GM12878 (cell line): ENCODE results near the gene EED. TPM values are rescaled to one million over a fixed set of nuclear protein-coding genes. Genes with fewer than 3 reads are reported as not detected.

Experiments used
- CEBPB ChIP-seq, 2 experiments: fragments of 150-350 bp in 1 of 2; IDR thresholded peaks; 2 replicates each; pipeline ENCODE4 v1.6.1; 2012 to 2014; ENCODE audit warnings: low read depth in 2 of 2, low read length in 2 of 2, borderline replicate concordance in 1 of 2, inconsistent platforms in 1 of 2
- CHD1 ChIP-seq: IDR thresholded peaks from 2 replicates; pipeline ENCODE4 v1.6.1; 2012; ENCODE audit warnings: low read depth, low read length, improper control_type of control experiment
- EGR1 ChIP-seq, 2 experiments: IDR thresholded peaks; 1 replicate in 1 of 2; 2 replicates in 1 of 2; pipeline ENCODE4 v1.6.1; 2011 to 2012; ENCODE audit warnings: low read depth in 2 of 2, low read length in 2 of 2, borderline replicate concordance in 1 of 2, mild to moderate bottlenecking in 1 of 2, moderate library complexity in 1 of 2
- GABPA ChIP-seq: IDR thresholded peaks from 2 replicates; pipeline ENCODE4 v1.6.1; 2014; ENCODE audit warnings: antibody characterized with exemption, low read depth, mild to moderate bottlenecking, inconsistent platforms
- HDAC6 ChIP-seq: fragments of 200-600 bp; sonication (generic); IDR thresholded peaks from one replicate; pipeline ENCODE4 v1.8.0; 2017; ENCODE audit warnings: antibody characterized with exemption; ENCODE audit not compliant: unreplicated experiment
- IKZF1 ChIP-seq: fragments of 450-650 bp; conservative IDR thresholded peaks from 2 replicates; pipeline ENCODE4 v1.6.1; 2017; ENCODE audit warnings: antibody characterized with exemption, mild to moderate bottlenecking
- JUND ChIP-seq: IDR thresholded peaks from 2 replicates; pipeline ENCODE4 v1.6.1; 2012; ENCODE audit warnings: low read depth, mild to moderate bottlenecking, low read length, improper control_type of control experiment, moderate library complexity
- KLF5 ChIP-seq: fragments of 450-650 bp; IDR thresholded peaks from 2 replicates; pipeline ENCODE4 v1.6.1; 2014; ENCODE audit warnings: mild to moderate bottlenecking; ENCODE audit not compliant: partially characterized antibody
- MEF2A ChIP-seq: IDR thresholded peaks from 2 replicates; pipeline ENCODE4 v1.6.1; 2011; ENCODE audit warnings: low read depth, mild to moderate bottlenecking, low read length, moderate library complexity; ENCODE audit not compliant: insufficient read depth
- MTA2 ChIP-seq: fragments of 450-650 bp; IDR thresholded peaks from 2 replicates; pipeline ENCODE4 v1.6.1; 2016; ENCODE audit warnings: low read depth, mild to moderate bottlenecking, moderate library complexity
- MTA3 ChIP-seq: IDR thresholded peaks from 2 replicates; pipeline ENCODE4 v1.6.1; 2012; ENCODE audit warnings: low read length, inconsistent platforms, borderline replicate concordance
- PML ChIP-seq: IDR thresholded peaks from 2 replicates; pipeline ENCODE4 v1.6.1; 2012; ENCODE audit warnings: low read length, inconsistent platforms
- POLR2A ChIP-seq: IDR thresholded peaks from 2 replicates; pipeline ENCODE4 v1.6.1; 2011; ENCODE audit warnings: low read depth, mild to moderate bottlenecking, low read length
- RUNX3 ChIP-seq: IDR thresholded peaks from 2 replicates; pipeline ENCODE4 v1.6.1; 2012; ENCODE audit warnings: low read length, inconsistent platforms
- SMAD1 ChIP-seq: fragments of 450-650 bp; IDR thresholded peaks from 2 replicates; pipeline ENCODE4 v1.6.1; 2018; ENCODE audit warnings: mild to moderate bottlenecking, low read depth; ENCODE audit not compliant: partially characterized antibody
- SMARCA5 ChIP-seq: fragments of 450-650 bp; IDR thresholded peaks from 2 replicates; pipeline ENCODE4 v1.6.1; 2017; ENCODE audit warnings: mild to moderate bottlenecking
- SP1 ChIP-seq: IDR thresholded peaks from one replicate; pipeline ENCODE4 v1.6.1; 2011; ENCODE audit warnings: low read depth, low read length
- STAT3 ChIP-seq: IDR thresholded peaks from 2 replicates; pipeline ENCODE4 v1.6.1; 2011; ENCODE audit warnings: low read depth, low read length, improper control_type of control experiment
- SUPT20H ChIP-seq: IDR thresholded peaks from 2 replicates; pipeline ENCODE4 v1.6.1; 2011; ENCODE audit warnings: low read depth, mild to moderate bottlenecking, low read length, moderate library complexity, borderline replicate concordance; ENCODE audit not compliant: control insufficient read depth
- YBX1 ChIP-seq: fragments of 450-650 bp; IDR thresholded peaks from 2 replicates; pipeline ENCODE4 v1.6.1; 2016; ENCODE audit warnings: antibody characterized with exemption
- polyA plus RNA-seq, 11 experiments: library from polyadenylated mRNA; depleted of rRNA in 4 of 11; unstranded in 6 of 11; stranded (reverse) in 5 of 11; fragments of >200 nt; fragmentation: Nextera tagmentation in 4 of 11; fragmentation: Illumina TruSeq in 1 of 11; extraction: Ambion mirVana in 4 of 11; extraction: Trizol in 1 of 11; gene quantifications; 1 replicate in 1 of 11; 2 replicates in 10 of 11; pipeline versions ENCODE4 v1.2.1 to v1.2.3, GENCODE V29; 2011 to 2016; ENCODE audit warnings: inconsistent platforms in 2 of 11, missing spikeins in 2 of 11, low read depth in 1 of 11
- total RNA-seq, 4 experiments: library from RNA; depleted of rRNA in 3 of 4; stranded (reverse); fragments of >200 nt in 3 of 4; fragmentation: Illumina TruSeq in 1 of 4; extraction: Trizol in 1 of 4; gene quantifications; 2 replicates each; pipeline versions ENCODE4 v1.2.1 to v1.2.3, GENCODE V29; 2013 to 2021
- TF ChIP-seq, protein P1 (sequence below): fragments of 450-650 bp; formaldehyde crosslinking; IDR thresholded peaks from 2 replicates; pipeline ENCODE4 v1.4.0; 2022; ENCODE audit warnings: mild to moderate bottlenecking, moderate library complexity
- TF ChIP-seq, protein P2 (sequence below): fragments of 150-350 bp; IDR thresholded peaks from 2 replicates; pipeline ENCODE4 v1.6.1; 2014; ENCODE audit warnings: mild to moderate bottlenecking, low read depth, low read length
- TF ChIP-seq, protein P3 (sequence below): fragments of 450-650 bp; IDR thresholded peaks from 2 replicates; pipeline ENCODE4 v1.6.1; 2017; ENCODE audit warnings: mild to moderate bottlenecking, low read depth, inconsistent platforms; ENCODE audit not compliant: poor library complexity, severe bottlenecking

Gene EED
- total and polyA plus RNA-seq, 10 of the 15 experiments (the other 5 are each of a cell fraction or from before 2014, with no cell fraction given), result 41.5 to 140 (median 72.2) TPM

DNA sequence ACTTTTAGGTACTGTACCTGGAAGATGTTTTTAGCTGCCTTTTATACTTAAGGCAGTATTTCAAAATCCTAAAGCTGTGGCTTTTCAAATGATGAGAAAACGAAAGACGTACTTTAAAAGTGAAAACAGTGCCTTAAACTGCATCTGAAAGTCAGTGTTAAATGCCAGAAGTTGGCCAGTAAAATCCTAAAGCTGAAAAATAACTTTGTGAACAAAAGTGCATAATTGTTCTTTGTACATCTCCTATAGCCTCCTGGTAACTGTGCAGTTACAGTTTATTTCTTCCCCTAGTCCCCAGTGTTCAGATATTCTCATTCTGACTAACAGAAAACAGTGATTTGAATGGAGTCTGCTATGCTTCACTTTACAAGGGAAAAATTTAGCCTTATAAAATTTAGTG is 6.8 kb downstream of the EED start (continued):
- TF ChIP-seq MTA3 (no peak), IKZF1 (no peak), STAT3 (no peak), POLR2A (no peak), PML (no peak), CEBPB (IDR thresholded peaks at IDR 0.05; ENCODE audit: borderline replicate concordance in 1 of 2, low read depth in 2 of 2, low read length in 2 of 2) (no peak), SP1 (no peak), SMAD1 (no peak), MEF2A (0 out of 2 replicates have a peak, but pooled peaks have one; percentile 27), HDAC6 (no peak), KLF5 (no peak), SUPT20H (no peak), JUND (no peak), RUNX3 (peak; percentile 53), GABPA (no peak), MTA2 (no peak), CHD1 (no peak), YBX1 (no peak), SMARCA5 (no peak), EGR1 (IDR thresholded peaks at IDR 0.05; ENCODE audit: borderline replicate concordance in 1 of 2, low read depth in 2 of 2, low read length in 2 of 2) (no peak)
- TF ChIP-seq, protein P1, sequence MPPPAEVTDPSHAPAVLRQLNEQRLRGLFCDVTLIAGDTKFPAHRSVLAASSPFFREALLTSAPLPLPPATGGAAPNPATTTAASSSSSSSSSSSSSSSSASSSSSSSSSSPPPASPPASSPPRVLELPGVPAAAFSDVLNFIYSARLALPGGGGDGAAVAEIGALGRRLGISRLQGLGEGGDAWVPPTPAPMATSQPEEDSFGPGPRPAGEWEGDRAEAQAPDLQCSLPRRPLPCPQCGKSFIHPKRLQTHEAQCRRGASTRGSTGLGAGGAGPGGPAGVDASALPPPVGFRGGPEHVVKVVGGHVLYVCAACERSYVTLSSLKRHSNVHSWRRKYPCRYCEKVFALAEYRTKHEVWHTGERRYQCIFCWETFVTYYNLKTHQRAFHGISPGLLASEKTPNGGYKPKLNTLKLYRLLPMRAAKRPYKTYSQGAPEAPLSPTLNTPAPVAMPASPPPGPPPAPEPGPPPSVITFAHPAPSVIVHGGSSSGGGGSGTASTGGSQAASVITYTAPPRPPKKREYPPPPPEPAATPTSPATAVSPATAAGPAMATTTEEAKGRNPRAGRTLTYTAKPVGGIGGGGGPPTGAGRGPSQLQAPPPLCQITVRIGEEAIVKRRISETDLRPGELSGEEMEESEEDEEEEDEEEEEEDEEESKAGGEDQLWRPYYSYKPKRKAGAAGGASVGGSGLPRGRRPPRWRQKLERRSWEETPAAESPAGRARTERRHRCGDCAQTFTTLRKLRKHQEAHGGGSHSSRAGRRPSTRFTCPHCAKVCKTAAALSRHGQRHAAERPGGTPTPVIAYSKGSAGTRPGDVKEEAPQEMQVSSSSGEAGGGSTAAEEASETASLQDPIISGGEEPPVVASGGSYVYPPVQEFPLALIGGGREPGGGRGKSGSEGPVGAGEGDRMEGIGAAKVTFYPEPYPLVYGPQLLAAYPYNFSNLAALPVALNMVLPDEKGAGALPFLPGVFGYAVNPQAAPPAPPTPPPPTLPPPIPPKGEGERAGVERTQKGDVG (CRISPR knock-in tag), result no peak
- TF ChIP-seq, protein P2, sequence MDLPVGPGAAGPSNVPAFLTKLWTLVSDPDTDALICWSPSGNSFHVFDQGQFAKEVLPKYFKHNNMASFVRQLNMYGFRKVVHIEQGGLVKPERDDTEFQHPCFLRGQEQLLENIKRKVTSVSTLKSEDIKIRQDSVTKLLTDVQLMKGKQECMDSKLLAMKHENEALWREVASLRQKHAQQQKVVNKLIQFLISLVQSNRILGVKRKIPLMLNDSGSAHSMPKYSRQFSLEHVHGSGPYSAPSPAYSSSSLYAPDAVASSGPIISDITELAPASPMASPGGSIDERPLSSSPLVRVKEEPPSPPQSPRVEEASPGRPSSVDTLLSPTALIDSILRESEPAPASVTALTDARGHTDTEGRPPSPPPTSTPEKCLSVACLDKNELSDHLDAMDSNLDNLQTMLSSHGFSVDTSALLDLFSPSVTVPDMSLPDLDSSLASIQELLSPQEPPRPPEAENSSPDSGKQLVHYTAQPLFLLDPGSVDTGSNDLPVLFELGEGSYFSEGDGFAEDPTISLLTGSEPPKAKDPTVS, result no peak
- TF ChIP-seq, protein P3, sequence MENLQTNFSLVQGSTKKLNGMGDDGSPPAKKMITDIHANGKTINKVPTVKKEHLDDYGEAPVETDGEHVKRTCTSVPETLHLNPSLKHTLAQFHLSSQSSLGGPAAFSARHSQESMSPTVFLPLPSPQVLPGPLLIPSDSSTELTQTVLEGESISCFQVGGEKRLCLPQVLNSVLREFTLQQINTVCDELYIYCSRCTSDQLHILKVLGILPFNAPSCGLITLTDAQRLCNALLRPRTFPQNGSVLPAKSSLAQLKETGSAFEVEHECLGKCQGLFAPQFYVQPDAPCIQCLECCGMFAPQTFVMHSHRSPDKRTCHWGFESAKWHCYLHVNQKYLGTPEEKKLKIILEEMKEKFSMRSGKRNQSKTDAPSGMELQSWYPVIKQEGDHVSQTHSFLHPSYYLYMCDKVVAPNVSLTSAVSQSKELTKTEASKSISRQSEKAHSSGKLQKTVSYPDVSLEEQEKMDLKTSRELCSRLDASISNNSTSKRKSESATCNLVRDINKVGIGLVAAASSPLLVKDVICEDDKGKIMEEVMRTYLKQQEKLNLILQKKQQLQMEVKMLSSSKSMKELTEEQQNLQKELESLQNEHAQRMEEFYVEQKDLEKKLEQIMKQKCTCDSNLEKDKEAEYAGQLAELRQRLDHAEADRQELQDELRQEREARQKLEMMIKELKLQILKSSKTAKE, result peak; percentile 68
